Measurements from ENCODE around the gene BMPR1A. TPM values are rescaled to one million over a fixed set of nuclear protein-coding genes. Genes with fewer than 3 reads are reported as not detected.

BMPR1A gene
- total and polyA plus RNA-seq, 2 of the 4 experiments (the other 2 are of a cell fraction), result 15.9 to 93.7 TPM

GRCh38 chr10:86715836-86716235, 40.6 kb upstream of the BMPR1A start:
- dilution Hi-C loops (cut with HindIII; ENCODE audit: low sequenced_read_pairs, unreplicated experiment) (no loop called here), intact Hi-C loops (cut with micrococcal nuclease) (no loop called here), in situ Hi-C loops (cut with MboI; ENCODE audit: low sequenced_read_pairs) (no loop called here)
- POLR2A ChIA-PET (ENCODE audit: unreplicated experiment), result interaction anchor here (0.6 kb wide), 1 partner anchor 11 kb away, joined by 3 read pairs; no protein-coding TSS in a partner anchor
- H2BK120ac ChIP-seq (ENCODE audit: low read depth, low read length), result no peak overlapping the region
- H3K4me2 ChIP-seq (ENCODE audit: low read depth, low read length), result no peak overlapping the region
- H2BK20ac ChIP-seq (ENCODE audit: low read depth, low read length), result no peak overlapping the region
- peaks cover under 1% of the 10 kb centered on the region; the same call in 1 of the 2 replicates for H3K9me1 ChIP-seq (ENCODE audit: insufficient read depth, low read length)
- H3K23ac ChIP-seq (ENCODE audit: low read depth, low read length), result no peak overlapping the region
- no peak overlapping the region for H2AK5ac ChIP-seq (ENCODE audit: low read depth, low read length)
- H3K27ac ChIP-seq (ENCODE audit: insufficient read depth, low read length), result no peak overlapping the region
- peaks cover 4% of the 10 kb centered on the region for H3K4me1 ChIP-seq (ENCODE audit: control insufficient read depth, insufficient read depth, low read length)
- no peaks in the 10 kb centered on the region for H4K20me1 ChIP-seq (ENCODE audit: insufficient read depth, low read length)
- H3K4ac ChIP-seq (ENCODE audit: low read depth, low read length), result no peak overlapping the region
- no peak overlapping the region for H4K91ac ChIP-seq (ENCODE audit: insufficient read depth, low read depth, low read length)
- no peaks in the 10 kb centered on the region for H3K9me3 ChIP-seq (ENCODE audit: control insufficient read depth, insufficient read depth, low read length)
- no peak overlapping the region for H2BK15ac ChIP-seq (ENCODE audit: low read depth, low read length)
- BruUV-seq (replicated peaks), result no TSS peak
- H3K14ac ChIP-seq (replicated peaks; ENCODE audit: low read depth, low read length), result no peak overlapping the region
- H3K18ac ChIP-seq (ENCODE audit: low read depth, low read length), result no peak overlapping the region
- H3K4me3 ChIP-seq (ENCODE audit: insufficient read depth, low read depth, low read length), result no peak overlapping the region
- no peak overlapping the region for H2AK9ac ChIP-seq (replicated peaks; ENCODE audit: low read depth, low read length, poor library complexity)
- DNase-seq, result no peak
- H4K5ac ChIP-seq (ENCODE audit: low read depth, low read length), result no peak overlapping the region
- peaks cover 0 to 8% of the 10 kb centered on the region in 2 experiments; a peak in 2 of 4 replicates for H3K79me1 ChIP-seq (ENCODE audit: low read depth in 1 of 2, low read length in 2 of 2)
- no peak for ATAC-seq (ENCODE audit: low read depth)
- TF ChIP-seq NFE2L2 (IDR thresholded peaks at IDR 0.05; ENCODE audit: low read depth, low read length), result no peak
- no peak for TF ChIP-seq BHLHE40 (IDR thresholded peaks at IDR 0.05; ENCODE audit: low read depth, low read length)
- TF ChIP-seq RFX5 (IDR thresholded peaks at IDR 0.05; ENCODE audit: low read depth, low read length), result no peak
- TF ChIP-seq USF2 (IDR thresholded peaks at IDR 0.05; ENCODE audit: low read depth, low read length), result no peak
- no peak for TF ChIP-seq FOS (IDR thresholded peaks at IDR 0.05; ENCODE audit: low read depth, low read length)
- no peak overlapping the region for H2BK5ac ChIP-seq (ENCODE audit: low read depth, low read length, poor library complexity, severe bottlenecking)
- CTCF ChIA-PET, result interaction anchor here (0.5 kb wide), 1 partner anchor 171 kb away, joined by 4 read pairs; no protein-coding TSS in a partner anchor
- no peak overlapping the region for H4K8ac ChIP-seq (ENCODE audit: low read depth in 2 of 2, low read length in 2 of 2)
- H3K56ac ChIP-seq (ENCODE audit: extremely low read depth, insufficient read depth, low read length), result no peak overlapping the region
- 61% methylated on average over 3 of the region's 5 CpGs; no CpG with 5 or more reads in 1 of the 2 experiments for WGBS, 2 experiments (ENCODE audit: extremely low coverage in 2 of 2, insufficient read length in 1 of 2)
- no peak overlapping the region for H2AFZ ChIP-seq (replicated peaks; ENCODE audit: low read length, poor library complexity)
- peaks cover 2% of the 10 kb centered on the region; the same call in 1 of the 2 replicates for H3K27me3 ChIP-seq (ENCODE audit: control insufficient read depth, insufficient read depth, low read length)
- no peaks in the 10 kb centered on the region for H3K36me3 ChIP-seq (ENCODE audit: control insufficient read depth, insufficient read depth, low read length)
- H3K9ac ChIP-seq (ENCODE audit: low read depth, low read length), result no peak overlapping the region
